Natural killer cell (primary cell): Measurements from ENCODE around the gene TSKU. TPM values are rescaled to one million over a fixed set of nuclear protein-coding genes. Genes with fewer than 3 reads are reported as not detected.

ENCODE experiments used
- ATAC-seq, 3 donors: fragments of 150-1000 bp in 2 of 3; fragments of 200-7000 bp in 1 of 3; cut with Tn5 transposase; 1 replicate in 1 of 3; 2 replicates in 2 of 3; pipeline ENCODE4 v1.10.0; 2021; ENCODE audit warnings: mild to moderate bottlenecking in 2 of 3, moderate library complexity in 2 of 3
- DNase-seq, 2 donors: peaks; one replicate each; pipeline versions ENCODE4 v3.0.0 to v3.0.0-alpha.2; 2013 to 2021; ENCODE audit warnings: mixed read lengths in 1 of 2
- H3K27ac ChIP-seq: one replicate; pipeline ENCODE4 v1.5.1; 2013; ENCODE audit warnings: mild to moderate bottlenecking, low read length
- H3K27me3 ChIP-seq: one replicate; pipeline ENCODE4 v1.6.1; 2013; ENCODE audit warnings: low read length; ENCODE audit not compliant: control insufficient read depth, insufficient read depth
- H3K36me3 ChIP-seq: one replicate; pipeline ENCODE4 v1.6.1; 2013; ENCODE audit warnings: low read length; ENCODE audit not compliant: control insufficient read depth, insufficient read depth
- H3K4me1 ChIP-seq: one replicate; pipeline ENCODE4 v1.6.1; 2013; ENCODE audit warnings: low read length; ENCODE audit not compliant: control insufficient read depth, insufficient read depth
- H3K4me3 ChIP-seq: one replicate; pipeline ENCODE4 v1.5.1; 2013; ENCODE audit warnings: low read length
- H3K9me3 ChIP-seq: one replicate; pipeline ENCODE4 v1.6.1; 2013; ENCODE audit warnings: low read length; ENCODE audit not compliant: control insufficient read depth, insufficient read depth
- H3K27ac Mint-ChIP-seq, 2 donors: one replicate each; pipeline ENCODE4 v1.8.0; 2022; ENCODE audit warnings: mild to moderate bottlenecking in 2 of 2, mixed read lengths in 2 of 2, moderate library complexity in 1 of 2
- H3K27me3 Mint-ChIP-seq, 2 donors: one replicate each; pipeline ENCODE4 v1.8.0; 2022; ENCODE audit warnings: low read depth in 2 of 2, mixed read lengths in 2 of 2
- H3K36me3 Mint-ChIP-seq: one replicate; pipeline ENCODE4 v1.8.0; 2022; ENCODE audit warnings: mixed read lengths
- H3K4me1 Mint-ChIP-seq, 2 donors: one replicate each; pipeline ENCODE4 v1.8.0; 2022; ENCODE audit warnings: mixed read lengths in 2 of 2
- H3K4me3 Mint-ChIP-seq: one replicate; pipeline ENCODE4 v1.8.0; 2022; ENCODE audit warnings: mild to moderate bottlenecking, moderate library complexity, mixed read lengths
- H3K9me3 Mint-ChIP-seq, 2 donors: one replicate each; pipeline ENCODE4 v1.8.0; 2022; ENCODE audit warnings: mixed read lengths in 2 of 2
- CTCF ChIP-seq: fragments of 200-600 bp; IDR thresholded peaks from one replicate; pipeline ENCODE4 v1.8.0; 2022; ENCODE audit warnings: antibody characterized with exemption
- WGBS: methylation state at CpG from one replicate; pipeline ENCODE4 v1.1.7; 2013; ENCODE audit warnings: missing lambda C conversion rate; ENCODE audit not compliant: insufficient coverage; 5-methylcytosine and 5-hydroxymethylcytosine counted together
- intact Hi-C: fragments of 100-400 bp; cut with micrococcal nuclease; formaldehyde crosslinking; loops from one replicate; pipeline ENCODE4 v1.14.2; 2022
- total RNA-seq, 4 donors: library from RNA; stranded (reverse); fragments of 120-200 nt in 1 of 4; gene quantifications; one replicate each; pipeline versions ENCODE4 v1.2.3 to v1.2.4, GENCODE V29; 2013 to 2022

The TSKU gene
- total RNA-seq, 3 donors from 2014 or later (not counting 1 experiment from before 2014, with no cell fraction given) = not detected

GRCh38 chr11:76800466-76801200 lies 17.5 kb downstream of the TSKU start:
- Mint-ChIP-seq H3K27me3 (peaks cover 10 to 11% of the 10 kb centered on the region in 2 donors), H3K9me3 (no peaks in the 10 kb centered on the region), H3K4me3 (no peak overlapping the region), H3K36me3 (no peaks in the 10 kb centered on the region), H3K4me1 (peaks cover 0 to 19% of the 10 kb centered on the region in 2 donors), H3K27ac (no peak overlapping the region)
- 90% methylated on average over 9 of the region's 9 CpGs for WGBS
- Histone ChIP-seq H3K27me3 (no peaks in the 10 kb centered on the region), H3K4me3 (no peak overlapping the region), H3K4me1 (peaks cover 13% of the 10 kb centered on the region), H3K36me3 (no peaks in the 10 kb centered on the region), H3K27ac (no peak overlapping the region), H3K9me3 (no peaks in the 10 kb centered on the region)
- ATAC-seq (no peak), DNase-seq (no peak)
- no peak for TF ChIP-seq CTCF
- intact Hi-C loops = no loop called here

- H3K27ac ChIP-seq = no peak overlapping the region
- ATAC-seq (no peak), DNase-seq (no peak)
- no peaks in the 10 kb centered on the region for H3K9me3 ChIP-seq
- H3K36me3 Mint-ChIP-seq = no peaks in the 10 kb centered on the region
- H3K4me1 Mint-ChIP-seq = peaks cover 0 to 19% of the 10 kb centered on the region in 2 donors
- no peak overlapping the region for H3K4me3 Mint-ChIP-seq
- no peak overlapping the region for H3K4me3 ChIP-seq
- 91% methylated on average over 2 of the region's 2 CpGs for WGBS
- peaks cover 10 to 17% of the 10 kb centered on the region in 2 donors for H3K27me3 Mint-ChIP-seq
- no peak overlapping the region for H3K27ac Mint-ChIP-seq
- no peaks in the 10 kb centered on the region for H3K9me3 Mint-ChIP-seq
- peaks cover 13% of the 10 kb centered on the region for H3K4me1 ChIP-seq
- H3K27me3 ChIP-seq = no peaks in the 10 kb centered on the region
- intact Hi-C loops = no loop called here
- no peak for TF ChIP-seq CTCF
- no peaks in the 10 kb centered on the region for H3K36me3 ChIP-seq
Measured at GRCh38 chr11:76801225-76801624, 18.1 kb downstream of the TSKU start.

GRCh38 chr11:76801736-76802135 lies 18.6 kb downstream of the TSKU start:
- no peak for TF ChIP-seq CTCF
- no peak for DNase-seq
- H3K27me3 Mint-ChIP-seq = peaks cover 13 to 22% of the 10 kb centered on the region in 2 donors
- Histone ChIP-seq H3K4me1 (peaks cover 13% of the 10 kb centered on the region), H3K27me3 (no peaks in the 10 kb centered on the region), H3K36me3 (no peaks in the 10 kb centered on the region), H3K4me3 (no peak overlapping the region), H3K9me3 (no peaks in the 10 kb centered on the region), H3K27ac (no peak overlapping the region)
- peaks cover 0 to 19% of the 10 kb centered on the region in 2 donors for H3K4me1 Mint-ChIP-seq
- WGBS = 100% methylated on average over 1 of the region's 2 CpGs
- intact Hi-C loops = no loop called here
- no peak overlapping the region for H3K27ac Mint-ChIP-seq
- H3K36me3 Mint-ChIP-seq = no peaks in the 10 kb centered on the region
- H3K9me3 Mint-ChIP-seq = no peaks in the 10 kb centered on the region
- no peak for ATAC-seq
- no peak overlapping the region for H3K4me3 Mint-ChIP-seq

- ATAC-seq (no peak), DNase-seq (no peak)
- H3K4me1 ChIP-seq = peaks cover 13% of the 10 kb centered on the region
- no peak overlapping the region for H3K27ac ChIP-seq
- H3K36me3 ChIP-seq = no peaks in the 10 kb centered on the region
- Mint-ChIP-seq H3K27ac (no peak overlapping the region), H3K4me3 (no peak overlapping the region), H3K9me3 (no peaks in the 10 kb centered on the region), H3K36me3 (no peaks in the 10 kb centered on the region), H3K4me1 (peaks cover 0 to 20% of the 10 kb centered on the region in 2 donors), H3K27me3 (peaks cover 14 to 22% of the 10 kb centered on the region in 2 donors)
- no peaks in the 10 kb centered on the region for H3K27me3 ChIP-seq
- no peak for TF ChIP-seq CTCF
- intact Hi-C loops = no loop called here
- no peak overlapping the region for H3K4me3 ChIP-seq
- 94% methylated on average over 2 of the region's 3 CpGs for WGBS
- H3K9me3 ChIP-seq = no peaks in the 10 kb centered on the region
Measured at GRCh38 chr11:76802151-76802550, 19.0 kb downstream of the TSKU start.
